Gastroesophageal sphincter (tissue), 3 donors: Measurements from ENCODE around the gene FBXO41.

Source experiments
- CTCF ChIP-seq, 4 experiments: fragments of 200-600 bp in 2 of 4; fragments of 450-650 bp in 2 of 4; sonication (generic) in 1 of 4; IDR thresholded peaks; one replicate each; pipeline ENCODE4 v1.5.1; 2017 to 2019; ENCODE audit warnings: antibody characterized with exemption in 4 of 4, mild to moderate bottlenecking in 2 of 4, moderate library complexity in 2 of 4
- EP300 ChIP-seq: sonication (generic); formaldehyde crosslinking; IDR thresholded peaks from one replicate; pipeline ENCODE4 v1.6.1; 2017; ENCODE audit warnings: antibody characterized with exemption, mild to moderate bottlenecking
- POLR2AphosphoS5 ChIP-seq: sonication (generic); formaldehyde crosslinking; IDR thresholded peaks from one replicate; pipeline ENCODE4 v1.6.1; 2017; ENCODE audit warnings: antibody characterized with exemption

- no peak for TF ChIP-seq EP300
- TF ChIP-seq CTCF (IDR thresholded peaks at IDR 0.05) = no peak
- TF ChIP-seq POLR2AphosphoS5 = no peak
Measured at GRCh38 chr2:73307720-73308119, 23.4 kb upstream of the FBXO41 start.
